GM19023 (cell line): ENCODE measurements around the gene NCR2.
"Not testable (repeated sequence)": the region's sequence is repeated elsewhere in the genome, so short reads cannot be mapped to it uniquely, and the experiment has no call there.

Experiments used
- ATAC-seq: cut with Tn5 transposase; IDR thresholded peaks from one replicate; pipeline ENCODE4 v1.9.1; 2021; ENCODE audit warnings: mild to moderate bottlenecking, moderate library complexity; ENCODE audit not compliant: unreplicated experiment

NCR2 gene, protein sequence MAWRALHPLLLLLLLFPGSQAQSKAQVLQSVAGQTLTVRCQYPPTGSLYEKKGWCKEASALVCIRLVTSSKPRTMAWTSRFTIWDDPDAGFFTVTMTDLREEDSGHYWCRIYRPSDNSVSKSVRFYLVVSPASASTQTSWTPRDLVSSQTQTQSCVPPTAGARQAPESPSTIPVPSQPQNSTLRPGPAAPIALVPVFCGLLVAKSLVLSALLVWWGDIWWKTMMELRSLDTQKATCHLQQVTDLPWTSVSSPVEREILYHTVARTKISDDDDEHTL

DNA sequence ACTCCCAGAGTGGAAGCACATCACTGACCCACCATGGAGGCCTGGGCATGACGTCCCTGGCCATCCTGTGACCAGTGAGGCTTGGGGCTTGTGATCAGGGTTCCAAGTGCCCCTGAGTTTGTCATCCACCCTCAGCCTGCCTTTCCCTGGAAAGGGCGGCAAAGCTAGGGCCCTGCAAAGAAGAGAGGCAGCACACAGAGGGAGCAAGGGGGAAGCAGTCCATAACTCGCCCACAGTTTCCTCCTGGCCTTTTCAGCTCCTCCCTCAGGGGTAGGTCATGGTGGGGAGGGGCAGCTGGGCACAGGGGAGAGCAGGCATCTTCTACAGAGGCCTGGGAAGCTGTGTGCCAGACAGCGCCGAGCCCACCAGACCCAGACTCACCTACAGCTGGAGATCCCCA lies at the start of gene NCR2:
NCR2 (plus strand) TSS at position 313 of the 400 bp plus-strand sequence. CDS start 269 bp downstream, outside the sequence.
- ATAC-seq: no peak

DNA sequence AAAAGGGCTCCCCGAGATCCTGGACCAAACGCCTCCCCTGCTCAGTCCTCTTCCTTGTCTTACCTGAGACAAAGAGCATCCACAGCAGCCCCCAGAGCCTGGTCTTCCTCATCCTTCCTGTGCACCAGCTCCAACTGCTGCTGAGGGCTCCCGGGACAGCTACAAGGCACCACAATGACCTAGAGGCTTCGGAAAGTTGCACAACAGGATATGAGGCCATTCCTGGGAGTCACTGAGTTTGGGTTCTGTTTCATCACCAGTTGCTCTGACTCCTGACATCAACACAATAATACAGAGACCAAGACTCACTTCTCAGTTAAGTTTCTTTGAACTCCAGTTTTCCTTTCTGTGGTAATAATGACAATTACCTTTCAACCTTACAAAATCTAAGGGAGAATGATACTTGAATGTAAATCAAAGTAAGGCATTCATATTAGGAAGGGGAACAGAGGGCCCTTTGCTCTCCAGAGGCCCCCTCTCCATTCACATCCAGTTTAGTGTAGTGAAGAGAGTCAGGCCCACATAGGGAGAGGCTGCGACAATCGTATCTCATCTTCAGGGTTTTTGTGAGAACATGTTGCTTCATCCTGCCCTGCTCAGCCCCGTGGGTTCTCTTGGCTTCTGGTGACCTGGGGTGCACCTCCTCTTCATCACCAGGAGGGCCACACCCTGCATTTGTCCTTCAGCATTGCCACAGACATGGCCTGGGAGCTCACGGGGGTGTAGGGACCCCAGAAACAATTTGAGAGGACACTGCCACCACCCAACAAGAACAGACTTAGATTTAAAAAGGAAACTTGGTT lies 48.7 kb upstream of the NCR2 start, which contains the start of gene TREM1:
TREM1 (minus strand) TSS at position 139 of the 803 bp plus-strand sequence; CDS start at position 112, 27 bp downstream.
- ATAC-seq: no peak

DNA sequence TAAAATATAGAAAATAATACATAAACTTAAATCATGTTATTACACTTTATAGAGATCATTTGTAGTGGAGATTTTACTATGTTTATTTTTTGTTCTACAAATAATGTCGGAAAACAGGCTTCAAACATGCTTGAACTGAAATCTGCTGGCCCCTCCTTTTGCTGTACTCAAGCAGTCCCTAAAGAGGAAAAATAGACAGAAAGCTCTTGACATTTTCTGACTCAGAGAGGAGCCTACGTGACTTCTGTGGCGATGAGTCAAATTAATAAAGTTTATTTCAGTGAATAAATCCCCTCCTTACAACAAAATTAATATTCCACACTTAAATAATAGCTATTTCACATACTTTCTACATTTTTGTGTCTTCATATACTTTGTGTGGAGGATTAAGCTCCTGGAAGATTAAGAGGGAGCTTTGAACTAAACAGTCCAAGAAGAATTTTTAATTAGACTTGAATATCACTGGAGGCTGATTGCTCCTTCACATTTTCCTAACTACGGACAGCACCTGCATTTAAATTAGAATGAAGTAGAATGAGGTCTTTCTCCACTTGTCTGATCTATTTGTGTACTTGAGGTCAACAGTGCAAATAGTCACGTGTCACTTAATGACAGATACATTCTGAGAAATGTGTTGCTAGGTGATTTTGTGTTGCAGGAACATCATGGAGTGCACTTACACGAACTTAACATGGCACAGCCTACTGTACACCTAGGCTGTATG lies 47.2 kb upstream of the NCR2 start:
- no peak for ATAC-seq

DNA sequence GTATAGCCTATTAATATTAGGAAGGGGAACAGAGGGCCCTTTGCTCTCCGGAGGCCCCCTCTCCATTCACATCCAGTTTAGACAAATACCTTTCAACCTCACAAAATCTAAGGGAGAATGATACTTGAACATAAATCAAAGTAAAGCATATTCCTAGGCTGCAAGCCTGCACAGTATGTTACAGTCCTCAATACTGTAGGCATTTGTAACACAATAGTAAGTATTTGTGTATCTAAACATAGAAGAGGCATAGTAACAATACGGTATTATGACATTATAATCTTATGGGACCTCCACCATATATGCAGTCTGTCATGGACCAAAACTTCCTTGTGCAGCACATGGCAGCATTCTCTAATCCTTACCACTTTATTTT lies 46.7 kb upstream of the NCR2 start:
- ATAC-seq: no peak

DNA sequence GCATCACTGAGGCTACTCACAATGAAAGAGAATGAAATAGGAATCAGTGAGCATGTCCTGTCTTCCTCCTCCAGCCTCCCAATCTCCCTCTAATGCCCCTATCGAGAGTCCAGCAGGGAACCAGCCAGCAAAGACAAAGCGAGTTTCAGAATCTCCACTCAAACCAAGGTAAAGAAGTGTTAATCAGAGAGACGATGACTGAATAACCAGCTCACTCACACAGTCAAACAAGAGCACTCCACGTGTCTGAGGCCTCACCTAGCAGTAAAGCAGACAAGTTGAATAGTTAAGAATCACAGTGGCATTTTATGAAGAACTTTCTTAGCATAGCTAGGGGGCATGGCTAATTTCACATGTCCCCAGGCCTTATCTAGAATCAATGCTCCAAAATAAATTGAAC lies 45.6 kb upstream of the NCR2 start:
- ATAC-seq: no peak

DNA sequence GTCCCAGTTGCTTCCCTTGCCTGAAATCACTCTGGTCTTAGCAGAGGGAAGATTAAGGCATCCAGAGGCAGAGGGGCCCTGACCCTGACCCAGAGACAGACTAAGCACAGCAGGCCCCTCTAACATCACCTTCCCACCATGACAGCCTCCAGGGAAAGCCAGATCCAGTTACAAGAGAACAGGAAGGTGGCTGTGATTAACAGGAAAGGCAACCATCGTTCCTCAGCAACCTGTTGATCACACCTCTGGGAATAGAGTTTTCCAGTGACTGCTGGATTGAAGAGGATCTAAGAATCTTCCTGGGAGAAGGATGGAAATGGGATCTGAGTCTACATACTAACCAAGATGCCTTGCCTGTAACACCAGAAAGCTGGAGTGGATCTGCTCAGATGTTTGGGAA lies 43.7 kb upstream of the NCR2 start:
- ATAC-seq: no peak

DNA sequence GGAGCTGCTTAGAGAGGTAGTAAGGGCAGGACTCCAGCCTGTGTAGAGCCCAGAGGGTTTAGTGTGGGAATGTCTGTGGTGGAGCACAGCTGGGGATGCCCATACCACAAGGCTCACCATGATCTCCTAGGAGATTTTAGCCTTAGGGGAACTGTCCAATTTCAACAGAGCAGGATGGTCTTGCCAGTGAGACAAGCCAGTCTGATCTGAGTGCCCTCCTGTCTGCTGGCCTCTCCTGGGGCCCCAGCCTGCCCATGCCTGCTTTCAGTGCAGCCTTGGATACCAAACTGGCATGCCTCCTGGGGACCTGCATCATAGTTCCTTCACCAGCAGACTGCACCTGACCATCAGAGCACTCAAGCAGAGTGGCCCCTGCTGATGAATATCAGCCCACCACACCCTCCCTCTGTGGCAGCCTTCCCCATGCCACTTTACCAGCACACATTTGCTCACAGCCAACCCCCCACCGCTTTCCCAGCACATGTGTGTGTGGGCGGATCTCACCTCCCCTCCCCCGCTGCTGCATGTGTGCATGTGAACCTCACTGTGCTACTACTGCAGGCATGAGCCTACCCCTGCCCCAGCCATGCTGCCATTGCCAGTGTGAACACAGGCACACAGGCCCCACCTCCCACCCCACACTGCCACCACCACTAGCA lies 41.1 kb upstream of the NCR2 start:
- no peak for ATAC-seq

DNA sequence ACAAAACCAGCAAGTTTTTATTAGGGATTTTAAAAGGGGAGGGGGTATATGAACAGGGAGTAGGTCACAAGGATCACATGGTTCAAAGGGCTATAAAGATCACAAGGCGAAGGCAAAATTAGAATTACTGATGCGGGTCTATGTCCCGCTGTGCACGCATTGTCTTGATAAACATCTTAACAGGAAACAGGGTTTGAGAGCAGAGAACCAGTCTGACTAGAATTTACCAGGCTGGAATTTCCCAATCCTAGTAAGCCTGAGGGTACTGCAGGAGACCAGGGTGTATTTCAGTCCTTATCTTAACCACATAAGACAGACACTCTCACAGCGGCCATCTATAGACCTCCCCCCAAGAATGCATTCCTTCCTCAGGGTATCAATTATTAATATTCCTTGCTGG lies 38.2 kb upstream of the NCR2 start:
- not testable (repeated sequence) for ATAC-seq

DNA sequence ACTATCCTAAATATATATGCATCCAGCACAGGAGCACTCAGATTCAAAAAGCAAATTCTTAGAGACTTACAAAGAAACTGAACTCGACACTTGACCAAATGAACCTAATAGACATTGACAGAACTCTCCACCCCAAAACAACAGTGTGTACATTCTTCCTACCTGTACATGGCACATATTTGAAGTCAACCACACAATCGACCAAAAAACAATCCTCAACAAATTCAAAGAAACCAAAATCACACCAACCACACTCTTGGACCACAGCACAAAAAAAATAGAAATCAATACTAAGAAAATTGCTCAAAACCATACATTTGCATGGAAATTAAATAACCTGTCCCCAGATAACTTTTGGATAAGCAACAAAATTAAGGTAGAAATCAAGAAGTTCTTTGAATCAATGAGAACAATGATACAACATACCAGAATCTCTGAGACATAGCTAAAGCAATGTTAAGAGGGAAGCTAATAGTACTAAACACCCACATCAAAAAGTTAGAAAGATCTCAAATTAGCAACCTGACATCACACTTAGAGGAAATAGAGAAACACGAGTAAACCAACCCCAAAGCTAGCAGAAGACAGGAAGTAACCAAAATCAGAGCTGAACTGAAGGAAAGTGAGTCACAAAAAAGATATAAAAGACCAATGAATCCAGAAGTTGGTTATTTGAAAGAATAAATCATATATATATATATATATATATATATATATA lies 36.5 kb upstream of the NCR2 start:
- ATAC-seq: no peak

DNA sequence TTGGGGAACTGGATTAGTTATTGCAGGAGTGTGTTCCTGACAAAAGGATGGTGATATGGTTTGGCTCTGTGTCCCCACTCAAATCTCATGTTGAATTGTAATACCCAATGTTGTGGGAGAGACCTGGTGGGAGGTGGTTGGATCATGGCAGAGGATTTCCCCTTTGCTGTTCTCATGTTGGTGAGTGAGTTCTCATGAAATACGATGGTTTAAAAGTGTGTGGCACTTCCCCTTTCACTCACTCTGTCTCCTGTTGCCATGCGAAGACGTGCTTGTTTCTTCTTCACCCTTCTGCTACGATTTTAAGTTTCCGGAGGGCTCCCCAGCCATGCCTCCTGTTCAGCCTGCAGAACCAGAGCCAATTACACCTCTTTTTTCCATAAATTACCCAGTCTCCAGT lies 32.8 kb upstream of the NCR2 start:
- no peak for ATAC-seq

DNA sequence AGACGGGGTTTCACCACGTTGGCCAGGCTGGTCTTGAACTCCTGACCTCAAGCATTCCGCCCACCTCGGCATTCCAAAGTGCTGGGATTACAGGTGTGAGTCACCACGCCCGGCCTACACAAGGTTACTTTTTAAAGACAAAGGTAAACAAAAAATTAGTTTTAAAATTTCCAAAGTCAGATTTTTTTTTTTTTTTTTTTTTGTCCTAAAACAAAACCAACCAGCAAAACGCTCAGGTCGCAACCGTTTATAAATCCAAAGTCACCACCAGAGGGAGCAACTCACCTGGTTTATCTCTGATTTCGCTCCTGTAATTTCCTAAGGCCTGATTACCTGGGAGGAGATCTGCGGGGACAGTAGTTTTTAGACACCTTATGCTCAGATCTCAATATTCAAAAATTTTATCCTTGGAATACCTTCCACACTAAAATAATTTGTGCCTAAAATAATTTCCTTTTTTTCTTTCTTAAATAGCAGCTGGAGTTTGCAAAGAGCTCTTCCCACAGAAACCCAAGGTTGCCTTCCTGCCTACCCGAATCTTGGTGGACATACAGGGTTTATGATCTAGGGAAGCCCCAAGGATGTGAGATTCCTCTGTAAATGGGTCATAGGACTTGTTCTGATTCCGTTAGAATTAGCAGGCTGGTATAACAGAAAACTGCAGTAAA lies 29.1 kb upstream of the NCR2 start:
- no peak for ATAC-seq

DNA sequence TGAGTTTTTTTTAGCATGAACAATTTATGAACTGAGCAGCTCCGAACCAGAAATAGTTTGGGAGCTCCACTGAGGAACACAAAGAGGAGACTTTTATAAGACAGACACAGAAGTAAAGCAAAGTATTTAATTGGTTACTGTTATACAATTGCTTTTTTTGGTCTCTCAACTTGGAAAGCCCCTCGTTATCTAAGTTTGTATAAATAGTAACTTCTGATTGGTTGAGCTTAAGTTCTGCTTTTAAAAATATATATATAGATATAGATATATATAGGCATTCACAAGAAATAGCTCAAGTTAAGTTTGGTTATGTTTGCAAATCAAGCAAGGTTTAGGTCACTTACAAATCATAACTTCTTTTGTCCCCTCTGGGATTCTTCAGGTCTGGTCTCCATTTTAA lies 20.2 kb upstream of the NCR2 start:
- no peak for ATAC-seq

DNA sequence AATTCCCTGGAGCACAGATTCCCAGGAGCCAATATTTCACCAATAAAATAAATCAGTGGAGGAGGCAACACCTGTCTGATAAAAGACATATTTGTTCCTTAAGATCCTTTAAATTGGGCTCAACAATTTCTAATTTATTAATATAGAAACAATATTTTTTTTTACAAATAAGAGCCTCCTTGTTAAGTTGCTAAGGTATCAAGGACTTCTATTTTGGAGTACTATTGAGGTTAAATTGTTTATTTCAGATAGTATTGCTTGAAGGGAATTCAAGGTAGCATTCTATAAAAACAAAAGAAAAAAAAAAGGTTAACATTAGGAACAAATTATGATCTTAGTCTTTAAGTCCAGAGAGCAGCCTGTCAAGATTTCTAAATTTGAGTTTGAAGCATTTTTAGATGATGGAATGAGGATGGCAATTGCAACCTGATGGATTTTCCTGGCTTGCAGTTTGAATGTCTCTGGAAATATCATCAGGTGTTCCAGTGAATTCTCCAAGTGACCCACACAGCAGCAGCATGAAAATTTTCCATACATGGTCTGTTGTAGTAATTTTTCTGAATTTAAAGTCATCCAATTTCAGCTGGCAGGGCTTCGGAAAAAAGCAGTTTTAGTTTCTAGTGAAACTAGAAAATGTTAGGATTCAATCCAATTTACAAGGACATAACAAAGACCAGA lies 19.3 kb upstream of the NCR2 start:
- ATAC-seq: no peak

DNA sequence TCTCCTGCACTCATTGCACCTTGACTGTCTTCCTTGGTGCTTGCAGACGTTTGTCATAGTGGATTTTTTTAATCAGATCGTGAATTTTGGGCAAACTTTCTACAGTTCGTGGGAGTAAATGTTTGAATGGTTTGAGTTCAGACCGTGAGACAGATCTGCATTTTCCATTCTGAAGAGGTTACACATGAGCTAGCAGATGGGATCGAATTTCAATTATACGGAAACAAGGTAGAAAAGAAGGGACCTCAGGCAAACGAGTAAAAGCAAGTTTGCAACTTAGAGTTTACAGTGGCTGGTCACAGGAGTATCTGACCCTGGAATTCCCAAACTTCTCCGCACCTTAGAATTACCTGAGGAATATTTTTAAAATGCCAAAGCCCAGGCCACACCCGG lies 17.2 kb upstream of the NCR2 start:
- no peak for ATAC-seq

DNA sequence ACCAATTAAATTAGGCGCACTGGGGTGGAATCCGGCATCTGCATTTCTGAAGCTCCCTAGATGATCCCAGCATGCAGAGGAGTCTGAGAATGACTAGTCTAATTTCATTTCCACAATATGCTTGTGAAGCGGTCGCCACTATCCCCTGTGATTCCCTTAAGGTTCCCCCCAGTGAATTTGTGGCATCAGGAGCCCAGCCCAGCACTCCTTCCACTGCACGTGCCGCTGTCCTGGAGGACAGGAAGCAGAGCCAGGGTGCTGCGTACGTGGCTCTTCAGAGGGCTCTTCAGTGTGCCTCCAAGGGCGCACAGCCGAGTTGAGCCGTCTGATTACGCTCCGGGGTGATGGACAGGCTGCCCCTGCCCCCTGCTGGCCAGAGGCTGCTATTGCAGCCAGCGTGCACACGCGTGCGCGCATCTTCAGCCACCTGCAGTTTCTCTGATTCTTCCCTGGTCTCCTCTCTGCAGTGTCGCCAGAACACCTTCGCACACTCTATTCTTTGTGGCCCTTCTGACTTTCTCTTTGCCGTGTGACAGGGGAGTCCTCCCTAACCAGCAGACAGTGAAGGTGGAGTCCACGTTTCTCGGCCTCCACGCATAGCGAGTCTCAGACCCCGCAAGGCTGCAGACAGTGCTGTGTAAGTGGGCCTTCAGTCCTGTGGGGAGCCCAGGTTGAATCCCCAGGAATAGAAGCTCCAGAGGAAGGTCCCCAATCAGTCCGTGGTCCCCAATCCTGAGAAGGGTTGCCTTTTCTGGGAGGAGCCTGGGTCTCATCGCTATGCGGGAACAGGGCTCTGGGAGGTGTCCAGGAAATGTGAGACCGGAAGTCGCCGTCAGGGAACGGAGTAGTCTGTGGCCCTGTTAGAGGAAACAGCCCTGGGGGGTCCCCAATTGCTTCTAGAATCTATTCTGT lies 16.5 kb upstream of the NCR2 start:
- peak; percentile 92 for ATAC-seq

DNA sequence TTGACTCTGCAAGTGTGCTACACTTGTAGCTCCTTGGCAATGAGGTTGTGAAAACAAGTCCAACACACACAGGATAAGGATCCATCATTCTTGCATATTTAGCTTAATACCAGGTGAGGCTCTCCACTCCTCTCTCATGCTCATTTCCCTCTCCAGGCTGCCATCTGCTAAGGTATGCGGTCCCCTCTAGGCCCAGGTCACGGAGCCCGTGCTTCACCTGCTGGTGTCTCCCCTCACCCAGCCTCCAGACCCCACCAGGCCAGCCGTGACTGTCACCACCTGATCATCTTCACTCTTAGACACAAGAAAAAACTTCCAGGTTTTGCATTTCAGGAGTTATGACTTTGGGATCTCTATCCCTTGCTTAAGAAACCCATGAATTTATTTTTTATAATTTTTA lies 14.2 kb upstream of the NCR2 start:
- ATAC-seq: no peak

DNA sequence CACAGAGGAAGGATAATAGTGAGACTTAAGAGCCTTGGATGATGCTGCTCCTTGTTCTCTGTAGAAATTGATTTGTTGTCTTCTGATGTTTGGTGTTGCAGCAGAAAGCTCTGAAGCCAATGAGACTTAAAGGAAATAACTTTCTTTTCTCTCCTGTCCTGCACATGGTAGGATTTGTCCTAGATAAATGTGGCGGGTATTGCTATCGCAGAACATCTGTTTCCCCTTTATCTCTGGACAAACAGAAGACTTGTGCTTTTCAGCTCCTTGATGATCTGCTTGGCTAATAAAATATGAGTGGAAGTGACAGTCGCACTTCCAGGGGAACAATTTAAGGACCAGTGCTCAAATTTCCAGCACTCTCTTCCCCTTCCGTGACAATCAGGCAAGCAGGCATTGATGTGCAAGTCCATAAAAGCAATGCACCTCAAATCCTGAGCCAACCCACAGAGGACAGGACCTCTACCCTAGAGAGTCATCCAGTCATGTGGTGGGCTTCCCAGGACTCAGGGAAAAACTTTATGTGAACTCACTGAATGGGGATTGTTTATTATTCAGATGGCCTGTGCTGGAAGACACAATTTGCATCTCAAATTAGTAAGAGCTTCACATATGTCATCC lies 9.9 kb upstream of the NCR2 start:
- ATAC-seq: no peak

DNA sequence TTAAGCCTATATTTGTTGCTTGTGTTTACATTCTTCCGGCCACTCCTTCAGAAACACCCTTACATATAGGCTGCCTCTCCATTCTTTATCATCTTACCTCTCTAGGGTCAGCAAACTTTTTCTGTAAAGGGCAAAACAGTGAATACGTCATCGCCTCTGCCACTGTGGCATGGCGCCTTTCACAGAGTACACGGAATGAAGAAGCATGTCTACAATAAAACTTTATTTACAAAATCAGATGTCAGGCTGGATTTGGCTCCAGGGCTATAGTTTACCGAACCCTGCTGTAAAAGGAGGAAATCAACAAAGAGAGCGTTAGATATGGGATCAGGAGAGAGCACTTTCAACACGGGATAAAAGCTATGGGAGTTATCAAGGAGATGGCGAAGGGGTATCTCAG lies 9.3 kb upstream of the NCR2 start:
- ATAC-seq: no peak
